ENCODE measurements around the gene C1RL.

Gene C1RL

GRCh38 chr12:7123806-7124522 is 14.9 kb upstream of the C1RL start:
- TF ChIP-seq GABPA (IDR thresholded peaks at IDR 0.05; ENCODE audit: low read depth) = no peak
- TF ChIP-seq, protein P1, sequence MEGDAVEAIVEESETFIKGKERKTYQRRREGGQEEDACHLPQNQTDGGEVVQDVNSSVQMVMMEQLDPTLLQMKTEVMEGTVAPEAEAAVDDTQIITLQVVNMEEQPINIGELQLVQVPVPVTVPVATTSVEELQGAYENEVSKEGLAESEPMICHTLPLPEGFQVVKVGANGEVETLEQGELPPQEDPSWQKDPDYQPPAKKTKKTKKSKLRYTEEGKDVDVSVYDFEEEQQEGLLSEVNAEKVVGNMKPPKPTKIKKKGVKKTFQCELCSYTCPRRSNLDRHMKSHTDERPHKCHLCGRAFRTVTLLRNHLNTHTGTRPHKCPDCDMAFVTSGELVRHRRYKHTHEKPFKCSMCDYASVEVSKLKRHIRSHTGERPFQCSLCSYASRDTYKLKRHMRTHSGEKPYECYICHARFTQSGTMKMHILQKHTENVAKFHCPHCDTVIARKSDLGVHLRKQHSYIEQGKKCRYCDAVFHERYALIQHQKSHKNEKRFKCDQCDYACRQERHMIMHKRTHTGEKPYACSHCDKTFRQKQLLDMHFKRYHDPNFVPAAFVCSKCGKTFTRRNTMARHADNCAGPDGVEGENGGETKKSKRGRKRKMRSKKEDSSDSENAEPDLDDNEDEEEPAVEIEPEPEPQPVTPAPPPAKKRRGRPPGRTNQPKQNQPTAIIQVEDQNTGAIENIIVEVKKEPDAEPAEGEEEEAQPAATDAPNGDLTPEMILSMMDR (IDR thresholded peaks at IDR 0.05; ENCODE audit: insufficient read depth, low read length) = no peak
- no peak for TF ChIP-seq REST (IDR thresholded peaks at IDR 0.05; ENCODE audit: insufficient replicate concordance, low read depth)
- no peak for TF ChIP-seq POLR2AphosphoS5 (IDR thresholded peaks at IDR 0.05; ENCODE audit: low read depth)
- TF ChIP-seq SPI1 (IDR thresholded peaks at IDR 0.05; ENCODE audit: borderline replicate concordance, low read depth) = no peak
- no peak for DNase-seq (ENCODE audit: low read depth in 1 of 2, low spot score in 1 of 2)
- H3K27ac ChIP-seq (replicated peaks) = no peak overlapping the region

DNA sequence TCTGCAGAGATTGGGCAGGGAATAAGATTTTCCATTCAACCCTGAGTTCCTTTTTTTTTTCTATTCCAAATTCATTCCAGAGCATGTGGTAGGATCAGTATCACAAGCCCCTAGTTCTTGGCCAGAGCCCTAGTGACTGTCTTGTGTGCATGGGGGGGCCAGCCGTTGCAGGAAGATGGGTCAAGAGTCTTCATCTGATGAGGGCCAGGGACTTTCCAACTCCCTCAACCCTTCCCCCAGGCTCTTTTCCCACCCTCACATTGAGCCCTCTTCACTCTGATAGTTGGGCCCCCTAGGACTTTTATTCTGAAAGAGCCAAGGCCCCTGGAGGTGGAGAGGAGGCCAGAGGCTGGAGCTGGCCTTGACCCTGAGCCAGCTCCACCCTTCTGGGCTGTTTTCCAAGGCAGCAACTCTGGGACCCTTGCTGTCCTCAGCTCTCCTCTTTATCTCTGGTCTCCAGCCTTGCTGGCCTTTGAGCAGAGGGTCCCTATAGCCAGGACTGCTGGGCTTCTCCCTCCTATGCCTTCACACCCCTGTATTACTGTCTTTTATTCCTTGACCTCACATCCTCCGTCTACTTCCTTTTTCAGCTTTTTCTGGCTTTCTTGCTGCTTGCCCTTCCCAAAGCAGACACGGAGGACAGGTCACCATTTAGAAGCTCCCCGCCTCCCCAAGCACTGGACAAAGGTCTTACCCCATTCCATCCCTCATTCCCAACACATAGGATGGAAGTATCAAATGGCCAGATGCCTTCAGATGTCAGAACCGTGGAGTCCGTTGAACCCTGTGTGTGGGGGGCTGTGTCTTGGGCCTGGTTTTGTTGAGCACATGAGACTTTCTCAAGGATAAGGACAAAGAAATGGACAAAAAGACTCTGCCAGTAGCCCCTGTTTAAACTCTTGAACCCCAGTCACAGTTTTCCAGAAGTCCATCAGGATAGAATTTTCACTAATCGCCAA is 14.1 kb upstream of the C1RL start:
- no peak for DNase-seq (ENCODE audit: low read depth in 1 of 2, low spot score in 1 of 2)
- TF ChIP-seq REST (IDR thresholded peaks at IDR 0.05; ENCODE audit: insufficient replicate concordance, low read depth) = no peak
- TF ChIP-seq GABPA (IDR thresholded peaks at IDR 0.05; ENCODE audit: low read depth) = no peak
- no peak for TF ChIP-seq POLR2AphosphoS5 (IDR thresholded peaks at IDR 0.05; ENCODE audit: low read depth)
- no peak for TF ChIP-seq SPI1 (IDR thresholded peaks at IDR 0.05; ENCODE audit: borderline replicate concordance, low read depth)
- TF ChIP-seq, protein P1 (IDR thresholded peaks at IDR 0.05; ENCODE audit: insufficient read depth, low read length) = no peak

More at GRCh38 chr12:7123806-7124522, 14.9 kb upstream of the C1RL start:
- Histone ChIP-seq H3K27me3 (ENCODE audit: insufficient read depth, poor library complexity, severe bottlenecking) (peaks cover 6% of the 10 kb centered on the region), H3K4me3 (replicated peaks; ENCODE audit: insufficient read depth, low read length) (no peak overlapping the region)

GRCh38 chr12:7121324-7121723 is 12.3 kb upstream of the C1RL start:
- TF ChIP-seq SPI1 (IDR thresholded peaks at IDR 0.05; ENCODE audit: borderline replicate concordance, low read depth) = no peak
- TF ChIP-seq GABPA (IDR thresholded peaks at IDR 0.05; ENCODE audit: low read depth) = no peak
- TF ChIP-seq, protein P1 (IDR thresholded peaks at IDR 0.05; ENCODE audit: insufficient read depth, low read length) = no peak
- TF ChIP-seq REST (IDR thresholded peaks at IDR 0.05; ENCODE audit: insufficient replicate concordance, low read depth) = no peak
- no peak for TF ChIP-seq POLR2AphosphoS5 (IDR thresholded peaks at IDR 0.05; ENCODE audit: low read depth)

More for the DNA sequence above, 14.1 kb upstream of the C1RL start:
- no peaks in the 10 kb centered on the region for H3K27me3 ChIP-seq (ENCODE audit: insufficient read depth, poor library complexity, severe bottlenecking)
- H3K27ac ChIP-seq (replicated peaks) = no peak overlapping the region
- no peak overlapping the region for H3K4me3 ChIP-seq (replicated peaks; ENCODE audit: insufficient read depth, low read length)

More at GRCh38 chr12:7121324-7121723, 12.3 kb upstream of the C1RL start:
- Histone ChIP-seq H3K4me3 (replicated peaks; ENCODE audit: insufficient read depth, low read length) (no peak overlapping the region), H3K27ac (replicated peaks) (no peak overlapping the region), H3K27me3 (ENCODE audit: insufficient read depth, poor library complexity, severe bottlenecking) (no peaks in the 10 kb centered on the region)
- no peak for DNase-seq (ENCODE audit: low read depth in 1 of 2, low spot score in 1 of 2)

Data from HL-60 (cell line).